Adipocyte (in vitro differentiated cells): ENCODE results near the gene RHOJ.
A peak's percentile ranks its signal among the peaks of the same experiment; 100 is the strongest.

Source experiments
- DNase-seq: peaks from one replicate; pipeline ENCODE4 v3.0.0-alpha.2; 2015; ENCODE audit warnings: low read depth
- H3K27me3 ChIP-seq: replicated peaks from 2 replicates; pipeline ENCODE4 v1.7.0; 2013; ENCODE audit warnings: mild to moderate bottlenecking, low read length, moderate library complexity; ENCODE audit not compliant: control insufficient read depth, insufficient read depth
- H3K36me3 ChIP-seq: 2 replicates; pipeline ENCODE4 v1.7.0; 2013; ENCODE audit warnings: low read length, mild to moderate bottlenecking, moderate library complexity; ENCODE audit not compliant: control insufficient read depth, insufficient read depth, severe bottlenecking
- H3K4me1 ChIP-seq: 2 replicates; pipeline ENCODE4 v1.7.0; 2013; ENCODE audit warnings: mild to moderate bottlenecking, low read length, moderate library complexity; ENCODE audit not compliant: control insufficient read depth, insufficient read depth
- H3K4me3 ChIP-seq: 2 replicates; pipeline ENCODE4 v1.7.0; 2013; ENCODE audit warnings: mild to moderate bottlenecking, low read length, moderate library complexity
- H3K9ac ChIP-seq: 2 replicates; pipeline ENCODE4 v1.7.0; 2013; ENCODE audit warnings: mild to moderate bottlenecking, low read length, moderate library complexity
- H3K9me3 ChIP-seq: 2 replicates; pipeline ENCODE4 v1.7.0; 2013; ENCODE audit warnings: mild to moderate bottlenecking, low read length, moderate library complexity; ENCODE audit not compliant: control insufficient read depth

The RHOJ gene

GRCh38 chr14:63205866-63206265, 1.6 kb downstream of the RHOJ start:
- DNase-seq, result peak; percentile 41
- Histone ChIP-seq H3K27me3 (no peaks in the 10 kb centered on the region), H3K9ac (no peak overlapping the region), H3K9me3 (no peaks in the 10 kb centered on the region), H3K4me3 (peak overlapping the region; percentile 81), H3K36me3 (no peaks in the 10 kb centered on the region), H3K4me1 (peaks cover 25% of the 10 kb centered on the region)

GRCh38 chr14:63209160-63209559, 4.9 kb downstream of the RHOJ start:
- no peak for DNase-seq
- Histone ChIP-seq H3K4me1 (peaks cover 19% of the 10 kb centered on the region), H3K9me3 (no peaks in the 10 kb centered on the region), H3K4me3 (no peak overlapping the region), H3K27me3 (no peaks in the 10 kb centered on the region), H3K36me3 (no peaks in the 10 kb centered on the region), H3K9ac (no peak overlapping the region)

DNA sequence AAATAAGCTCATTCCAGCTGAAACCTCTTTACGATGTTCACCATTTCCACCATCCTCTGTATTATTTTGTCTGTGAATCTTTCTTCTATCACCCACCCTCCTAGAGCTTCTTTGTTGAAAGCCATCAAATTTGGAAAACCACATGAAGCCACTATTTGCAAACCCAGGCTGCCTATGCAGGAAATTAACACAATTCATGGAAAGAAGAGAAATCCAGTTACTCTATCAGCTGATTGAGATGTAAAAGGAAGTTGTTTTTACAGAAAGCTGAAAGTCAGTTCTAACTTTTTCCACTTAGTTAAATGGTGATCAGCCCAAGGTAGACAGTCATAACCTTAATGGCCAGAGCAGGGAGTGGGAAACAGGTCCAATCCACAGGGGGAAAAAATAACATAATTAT, 6.6 kb downstream of the RHOJ start:
- Histone ChIP-seq H3K9me3 (no peaks in the 10 kb centered on the region), H3K4me3 (no peak overlapping the region), H3K9ac (no peak overlapping the region), H3K36me3 (no peaks in the 10 kb centered on the region), H3K27me3 (no peaks in the 10 kb centered on the region), H3K4me1 (peaks cover 3% of the 10 kb centered on the region)
- DNase-seq, result no peak

GRCh38 chr14:63212209-63212608, 8.0 kb downstream of the RHOJ start:
- DNase-seq, result no peak

GRCh38 chr14:63212776-63213500, 8.7 kb downstream of the RHOJ start:
- no peaks in the 10 kb centered on the region for H3K9me3 ChIP-seq
- no peak overlapping the region for H3K9ac ChIP-seq
- H3K4me3 ChIP-seq, result no peak overlapping the region
- no peaks in the 10 kb centered on the region for H3K4me1 ChIP-seq
- H3K36me3 ChIP-seq, result no peaks in the 10 kb centered on the region
- no peak for DNase-seq
- no peaks in the 10 kb centered on the region for H3K27me3 ChIP-seq

More at GRCh38 chr14:63212209-63212608, 8.0 kb downstream of the RHOJ start:
- no peaks in the 10 kb centered on the region for H3K36me3 ChIP-seq
- no peaks in the 10 kb centered on the region for H3K27me3 ChIP-seq
- H3K4me3 ChIP-seq, result no peak overlapping the region
- no peaks in the 10 kb centered on the region for H3K4me1 ChIP-seq
- no peak overlapping the region for H3K9ac ChIP-seq
- H3K9me3 ChIP-seq, result no peaks in the 10 kb centered on the region

- Histone ChIP-seq H3K4me3 (no peak overlapping the region), H3K4me1 (peaks cover 6% of the 10 kb centered on the region), H3K9me3 (no peaks in the 10 kb centered on the region), H3K27me3 (no peaks in the 10 kb centered on the region), H3K36me3 (no peaks in the 10 kb centered on the region), H3K9ac (no peak overlapping the region)
- peak; percentile 47 for DNase-seq
Observed at GRCh38 chr14:63214417-63215196, 10.4 kb downstream of the RHOJ start.

GRCh38 chr14:63220526-63220925, 16.3 kb downstream of the RHOJ start:
- DNase-seq, result no peak
- no peak overlapping the region for H3K9ac ChIP-seq
- peaks cover 6% of the 10 kb centered on the region for H3K4me1 ChIP-seq
- no peak overlapping the region for H3K4me3 ChIP-seq
- no peaks in the 10 kb centered on the region for H3K9me3 ChIP-seq
- no peaks in the 10 kb centered on the region for H3K27me3 ChIP-seq
- H3K36me3 ChIP-seq, result no peaks in the 10 kb centered on the region

- H3K36me3 ChIP-seq, result no peaks in the 10 kb centered on the region
- H3K9ac ChIP-seq, result no peak overlapping the region
- H3K9me3 ChIP-seq, result no peaks in the 10 kb centered on the region
- DNase-seq, result no peak
- H3K27me3 ChIP-seq, result no peaks in the 10 kb centered on the region
- H3K4me1 ChIP-seq, result peaks cover 4% of the 10 kb centered on the region
- no peak overlapping the region for H3K4me3 ChIP-seq
Observed at GRCh38 chr14:63223596-63223995, 19.4 kb downstream of the RHOJ start.

GRCh38 chr14:63224196-63224595, 20.0 kb downstream of the RHOJ start:
- Histone ChIP-seq H3K36me3 (no peaks in the 10 kb centered on the region), H3K27me3 (no peaks in the 10 kb centered on the region), H3K4me3 (no peak overlapping the region), H3K4me1 (peaks cover under 1% of the 10 kb centered on the region), H3K9ac (no peak overlapping the region), H3K9me3 (no peaks in the 10 kb centered on the region)
- DNase-seq, result no peak

DNA sequence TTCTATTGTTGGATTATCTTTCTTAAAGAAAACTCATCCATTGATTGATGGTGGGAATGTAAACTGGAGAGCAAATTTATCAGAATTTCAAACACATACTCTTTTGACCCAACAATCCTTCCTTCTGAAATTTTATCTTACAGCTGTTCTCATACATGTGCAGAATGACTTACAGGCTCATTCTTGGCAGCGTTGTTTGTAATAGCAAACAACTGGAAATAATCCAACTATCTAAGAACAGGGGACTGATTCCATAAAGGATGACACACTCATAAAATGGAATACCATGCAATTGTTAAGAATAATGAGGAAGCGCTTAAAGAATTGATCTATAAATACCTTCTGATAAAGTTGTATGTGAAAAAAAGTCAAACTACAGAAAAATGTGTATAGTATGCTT, 24.0 kb downstream of the RHOJ start:
- H3K9ac ChIP-seq, result no peak overlapping the region
- H3K27me3 ChIP-seq, result no peaks in the 10 kb centered on the region
- no peaks in the 10 kb centered on the region for H3K9me3 ChIP-seq
- H3K4me1 ChIP-seq, result no peaks in the 10 kb centered on the region
- no peak overlapping the region for H3K4me3 ChIP-seq
- no peak for DNase-seq
- no peaks in the 10 kb centered on the region for H3K36me3 ChIP-seq

DNA sequence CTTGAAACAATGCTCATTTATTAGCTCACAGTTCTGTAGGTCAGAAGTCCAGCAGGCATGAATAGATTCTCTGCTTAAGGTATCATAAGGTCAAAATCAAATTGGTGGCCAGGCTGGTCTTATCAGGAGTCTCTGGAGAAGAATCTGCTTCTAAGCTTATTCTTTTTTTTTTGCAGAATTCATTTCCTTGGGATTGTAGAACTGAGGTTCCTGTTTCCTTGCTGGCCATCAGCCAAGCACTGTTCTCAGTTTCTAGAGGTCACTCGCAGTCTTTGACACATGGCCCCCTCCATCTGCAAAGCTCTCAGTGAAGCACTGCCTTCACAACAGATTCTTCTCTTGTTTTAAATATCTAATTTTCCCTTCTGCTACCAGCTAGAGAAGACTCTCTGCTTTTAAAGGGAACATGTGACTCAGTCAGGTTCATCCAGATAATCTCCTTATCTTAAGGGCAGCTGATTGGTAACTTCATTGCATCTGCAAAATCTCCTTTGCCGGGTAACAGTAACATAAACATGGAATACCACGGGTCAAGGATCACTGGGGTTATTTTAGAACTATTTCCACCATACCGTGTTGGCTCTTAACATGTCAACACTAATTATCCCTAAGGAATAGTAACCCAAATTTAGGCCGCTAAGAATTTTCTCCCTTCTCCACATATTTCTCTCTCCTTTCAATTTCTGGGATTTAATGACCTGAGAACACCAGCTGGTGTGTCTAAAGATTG, 25.3 kb downstream of the RHOJ start:
- Histone ChIP-seq H3K9me3 (no peaks in the 10 kb centered on the region), H3K36me3 (no peaks in the 10 kb centered on the region), H3K9ac (no peak overlapping the region), H3K27me3 (no peaks in the 10 kb centered on the region), H3K4me1 (peaks cover under 1% of the 10 kb centered on the region), H3K4me3 (no peak overlapping the region)
- DNase-seq, result no peak
